Panc1 (cell line): Measurements from ENCODE around the gene SUGCT.

Experiments
- POLR2AphosphoS5 ChIP-seq: IDR thresholded peaks from 2 replicates; pipeline ENCODE4 v1.6.1; 2012; ENCODE audit warnings: mild to moderate bottlenecking, low read depth, low read length, moderate library complexity
- REST ChIP-seq, 2 experiments: IDR thresholded peaks; 2 replicates each; pipeline ENCODE4 v1.6.1; 2011 to 2012; ENCODE audit warnings: low read depth in 2 of 2, control low read depth in 1 of 2, low read length in 1 of 2, mild to moderate bottlenecking in 1 of 2, moderate library complexity in 1 of 2; ENCODE audit not compliant: insufficient read depth in 1 of 2
- SIN3A ChIP-seq: IDR thresholded peaks from 2 replicates; pipeline ENCODE4 v1.6.1; 2012; ENCODE audit warnings: low read depth, mild to moderate bottlenecking, low read length, moderate library complexity, borderline replicate concordance; ENCODE audit not compliant: insufficient read depth
- TCF7L2 ChIP-seq: IDR thresholded peaks from 2 replicates; pipeline ENCODE4 v1.6.1; 2011; ENCODE audit warnings: mild to moderate bottlenecking, low read depth, low read length, inconsistent platforms
- TF ChIP-seq, protein P1 (sequence below): fragments of 450-650 bp; IDR thresholded peaks from 2 replicates; pipeline ENCODE4 v1.5.1; 2017; ENCODE audit warnings: mild to moderate bottlenecking

- TF ChIP-seq POLR2AphosphoS5 (no peak), REST (IDR thresholded peaks at IDR 0.05; ENCODE audit: insufficient read depth in 1 of 2, low read depth in 2 of 2, low read length in 1 of 2) (no peak), SIN3A (no peak), TCF7L2 (no peak)
- TF ChIP-seq, protein P1, sequence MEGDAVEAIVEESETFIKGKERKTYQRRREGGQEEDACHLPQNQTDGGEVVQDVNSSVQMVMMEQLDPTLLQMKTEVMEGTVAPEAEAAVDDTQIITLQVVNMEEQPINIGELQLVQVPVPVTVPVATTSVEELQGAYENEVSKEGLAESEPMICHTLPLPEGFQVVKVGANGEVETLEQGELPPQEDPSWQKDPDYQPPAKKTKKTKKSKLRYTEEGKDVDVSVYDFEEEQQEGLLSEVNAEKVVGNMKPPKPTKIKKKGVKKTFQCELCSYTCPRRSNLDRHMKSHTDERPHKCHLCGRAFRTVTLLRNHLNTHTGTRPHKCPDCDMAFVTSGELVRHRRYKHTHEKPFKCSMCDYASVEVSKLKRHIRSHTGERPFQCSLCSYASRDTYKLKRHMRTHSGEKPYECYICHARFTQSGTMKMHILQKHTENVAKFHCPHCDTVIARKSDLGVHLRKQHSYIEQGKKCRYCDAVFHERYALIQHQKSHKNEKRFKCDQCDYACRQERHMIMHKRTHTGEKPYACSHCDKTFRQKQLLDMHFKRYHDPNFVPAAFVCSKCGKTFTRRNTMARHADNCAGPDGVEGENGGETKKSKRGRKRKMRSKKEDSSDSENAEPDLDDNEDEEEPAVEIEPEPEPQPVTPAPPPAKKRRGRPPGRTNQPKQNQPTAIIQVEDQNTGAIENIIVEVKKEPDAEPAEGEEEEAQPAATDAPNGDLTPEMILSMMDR = no peak
Measured at GRCh38 chr7:40879941-40880543, 745.2 kb downstream of the SUGCT start.
